ENCODE data around the gene COG5. TPM values are rescaled to one million over a fixed set of nuclear protein-coding genes. Genes with fewer than 3 reads are reported as not detected.

Gene COG5
- total RNA-seq, 1 experiment from 2014 or later: 43.9 TPM

- Histone ChIP-seq H3K27me3 (replicated peaks; ENCODE audit: control insufficient read depth, insufficient read depth, low read length) (no peaks in the 10 kb centered on the region), H3K9me3 (peaks cover 13% of the 10 kb centered on the region), H3K36me3 (ENCODE audit: control insufficient read depth, insufficient read depth, low read length) (peaks cover 12% of the 10 kb centered on the region), H3K4me1 (no peaks in the 10 kb centered on the region), H3K4me3 (ENCODE audit: low read depth, low read length) (no peak overlapping the region)
- Mint-ChIP-seq H3K4me1 (ENCODE audit: low read depth, unreplicated experiment) (no peaks in the 10 kb centered on the region), H3K27me3 (ENCODE audit: insufficient read depth, unreplicated experiment) (no peaks in the 10 kb centered on the region), H3K4me3 (ENCODE audit: unreplicated experiment) (no peak overlapping the region), H3K27ac (ENCODE audit: unreplicated experiment) (no peak overlapping the region), H3K9me3 (ENCODE audit: unreplicated experiment) (peaks cover 9% of the 10 kb centered on the region), H3K36me3 (ENCODE audit: insufficient read depth, unreplicated experiment) (peaks cover 25% of the 10 kb centered on the region)
- TF ChIP-seq CTCF (IDR thresholded peaks at IDR 0.05; ENCODE audit: insufficient read depth in 1 of 2, low read depth in 1 of 2, low read length in 1 of 2, severe bottlenecking in 1 of 2, unreplicated experiment in 1 of 2): no peak
- intact Hi-C loops (cut with micrococcal nuclease; ENCODE audit: unreplicated experiment): no loop called here
- no peak for DNase-seq
- ChIA-PET CTCF (no interaction called here), POLR2A (no interaction called here)
- no TSS peak for BruUV-seq (replicated peaks)
These were observed 208.1 kb downstream of the COG5 start for GRCh38 chr7:107355616-107356015.

- ChIA-PET CTCF (no interaction called here), POLR2A (no interaction called here)
- no peaks in the 10 kb centered on the region for H3K4me1 Mint-ChIP-seq (ENCODE audit: low read depth, unreplicated experiment)
- Histone ChIP-seq H3K4me3 (ENCODE audit: low read depth, low read length) (no peak overlapping the region), H3K4me1 (no peaks in the 10 kb centered on the region), H3K9me3 (0 out of 2 replicates have a peak, but pooled peaks cover 3% of the 10 kb centered on the region), H3K36me3 (ENCODE audit: control insufficient read depth, insufficient read depth, low read length) (peaks cover 3% of the 10 kb centered on the region), H3K27me3 (replicated peaks; ENCODE audit: control insufficient read depth, insufficient read depth, low read length) (no peaks in the 10 kb centered on the region)
- no peaks in the 10 kb centered on the region for H3K27me3 Mint-ChIP-seq (ENCODE audit: insufficient read depth, unreplicated experiment)
- no peak overlapping the region for H3K27ac Mint-ChIP-seq (ENCODE audit: unreplicated experiment)
- intact Hi-C loops (cut with micrococcal nuclease; ENCODE audit: unreplicated experiment): no loop called here
- H3K36me3 Mint-ChIP-seq (ENCODE audit: insufficient read depth, unreplicated experiment): peaks cover 15% of the 10 kb centered on the region
- no peak for DNase-seq
- no peaks in the 10 kb centered on the region for H3K9me3 Mint-ChIP-seq (ENCODE audit: unreplicated experiment)
- BruUV-seq (replicated peaks): no TSS peak
- no peak for TF ChIP-seq CTCF (IDR thresholded peaks at IDR 0.05; ENCODE audit: insufficient read depth in 1 of 2, low read depth in 1 of 2, low read length in 1 of 2, severe bottlenecking in 1 of 2, unreplicated experiment in 1 of 2)
- H3K4me3 Mint-ChIP-seq (ENCODE audit: unreplicated experiment): no peak overlapping the region
These were observed 209.1 kb downstream of the COG5 start for GRCh38 chr7:107354640-107355039.

GRCh38 chr7:107353701-107354100, 210.0 kb downstream of the COG5 start:
- Mint-ChIP-seq H3K27ac (ENCODE audit: unreplicated experiment) (no peak overlapping the region), H3K4me1 (ENCODE audit: low read depth, unreplicated experiment) (no peaks in the 10 kb centered on the region), H3K27me3 (ENCODE audit: insufficient read depth, unreplicated experiment) (no peaks in the 10 kb centered on the region), H3K4me3 (ENCODE audit: unreplicated experiment) (no peak overlapping the region), H3K9me3 (ENCODE audit: unreplicated experiment) (no peaks in the 10 kb centered on the region), H3K36me3 (ENCODE audit: insufficient read depth, unreplicated experiment) (peaks cover 6% of the 10 kb centered on the region)
- H3K4me3 ChIP-seq (ENCODE audit: low read depth, low read length): no peak overlapping the region
- CTCF ChIA-PET: no interaction called here
- intact Hi-C loops (cut with micrococcal nuclease; ENCODE audit: unreplicated experiment): no loop called here
- POLR2A ChIA-PET: no interaction called here
- no peaks in the 10 kb centered on the region for H3K27me3 ChIP-seq (replicated peaks; ENCODE audit: control insufficient read depth, insufficient read depth, low read length)
- no peaks in the 10 kb centered on the region for H3K36me3 ChIP-seq (ENCODE audit: control insufficient read depth, insufficient read depth, low read length)
- TF ChIP-seq CTCF (IDR thresholded peaks at IDR 0.05; ENCODE audit: insufficient read depth in 1 of 2, low read depth in 1 of 2, low read length in 1 of 2, severe bottlenecking in 1 of 2, unreplicated experiment in 1 of 2): no peak
- H3K9me3 ChIP-seq: no peaks in the 10 kb centered on the region
- BruUV-seq (replicated peaks): no TSS peak
- DNase-seq: no peak
- H3K4me1 ChIP-seq: no peaks in the 10 kb centered on the region

Measured in Caco-2 (cell line).